Adrenal gland (tissue), 12 donors: ENCODE measurements around the gene INSR. TPM values are rescaled to one million over a fixed set of nuclear protein-coding genes. Genes with fewer than 3 reads are reported as not detected.

Source experiments
- DNase-seq, 7 donors: peaks; one replicate each; pipeline ENCODE4 v3.0.0-alpha.2; 2019 to 2020
- H3K27ac ChIP-seq, 5 donors: fragments of 200-600 bp; sonication (generic) in 4 of 5; 1 replicate in 3 of 5; 2 replicates in 2 of 5; pipeline versions ENCODE4 v1.5.1 to v1.8.0; 2016 to 2020; ENCODE audit warnings: mild to moderate bottlenecking in 1 of 5
- H3K27me3 ChIP-seq: fragments of 200-600 bp; 2 replicates; pipeline ENCODE4 v1.8.0; 2021
- H3K36me3 ChIP-seq, 2 donors: fragments of 200-600 bp; replicated peaks in 1 of 2; 1 replicate in 1 of 2; 2 replicates in 1 of 2; pipeline versions ENCODE4 v1.5.1 to v1.8.0; 2018 to 2022
- H3K4me1 ChIP-seq, 2 donors: fragments of 200-600 bp; replicated peaks in 1 of 2; 1 replicate in 1 of 2; 2 replicates in 1 of 2; pipeline versions ENCODE4 v1.5.1 to v1.8.0; 2018 to 2021
- H3K4me3 ChIP-seq, 4 donors: fragments of 200-600 bp; sonication (generic) in 3 of 4; one replicate each; pipeline ENCODE4 v1.5.1; 2016 to 2018
- H3K9me3 ChIP-seq, 3 donors: fragments of 200-600 bp; sonication (generic) in 1 of 3; replicated peaks in 1 of 3; 1 replicate in 2 of 3; 2 replicates in 1 of 3; pipeline versions ENCODE4 v1.5.1 to v1.8.0; 2016 to 2021
- CTCF ChIP-seq, 6 experiments: fragments of 450-650 bp in 4 of 6; fragments of 200-600 bp in 2 of 6; sonication (generic) in 1 of 6; IDR thresholded peaks; 1 replicate in 5 of 6; 2 replicates in 1 of 6; pipeline versions ENCODE4 v1.5.1 to v1.8.0; 2016 to 2021; ENCODE audit warnings: antibody characterized with exemption in 6 of 6, mild to moderate bottlenecking in 2 of 6, moderate library complexity in 1 of 6
- POLR2A ChIP-seq, 2 donors: fragments of 450-650 bp; IDR thresholded peaks; one replicate each; pipeline ENCODE4 v1.6.1; 2017; ENCODE audit warnings: antibody characterized with exemption in 2 of 2, mild to moderate bottlenecking in 2 of 2, moderate library complexity in 1 of 2
- WGBS, 4 donors: extraction: QIAGEN DNeasy Blood & Tissue Kit in 2 of 4; methylation state at CpG; one replicate each; pipeline versions ENCODE4 v1.1.5 to v1.1.7; 2013 to 2017; 5-methylcytosine and 5-hydroxymethylcytosine counted together
- intact Hi-C, 2 donors: fragments of 100-400 bp; cut with DNase I; formaldehyde crosslinking; loops; one replicate each; pipeline versions ENCODE4 v1.14.1 to v1.15.0; 2022 to 2023
- polyA plus RNA-seq, 3 donors: library from polyadenylated mRNA; stranded (reverse); fragments of 200-250 nt in 2 of 3; fragments of 350-450 nt in 1 of 3; fragmentation: Illumina TruSeq in 1 of 3; extraction: RNeasy Lipid Tissue Mini Kit (QIAGEN cat#74804) in 1 of 3; gene quantifications; one replicate each; pipeline ENCODE4 v1.2.3, GENCODE V29; 2013 to 2014
- total RNA-seq, 9 donors: library from RNA; depleted of rRNA in 4 of 9; stranded (reverse); fragments of >200 nt in 4 of 9; fragments of 120-200 nt in 1 of 9; fragmentation: NEBNext Ultra II Directional in 1 of 9; extraction: Animal tissue kit (Norgen Biotek cat#: 25700) in 1 of 9; gene quantifications; one replicate each; pipeline versions ENCODE4 v1.1.0 to v1.2.4, GENCODE V29; 2013 to 2023
- donor health status: healthy with polysubstance abuse.
- donor health status: Bipolar disorder and iron deficiency.
- donor health status: DM: yes; HTN: yes; CAD: no.
- donor health status: DM: no; HTN: no; CAD: no.
- donor health status: DM: no; HTN: no; CAD: no.
- donor health status: DM: yes; HTN: yes; CAD: no.

INSR gene
- total and polyA plus RNA-seq, 12 donors = 19.0 to 327 (median 99.9) TPM

DNA sequence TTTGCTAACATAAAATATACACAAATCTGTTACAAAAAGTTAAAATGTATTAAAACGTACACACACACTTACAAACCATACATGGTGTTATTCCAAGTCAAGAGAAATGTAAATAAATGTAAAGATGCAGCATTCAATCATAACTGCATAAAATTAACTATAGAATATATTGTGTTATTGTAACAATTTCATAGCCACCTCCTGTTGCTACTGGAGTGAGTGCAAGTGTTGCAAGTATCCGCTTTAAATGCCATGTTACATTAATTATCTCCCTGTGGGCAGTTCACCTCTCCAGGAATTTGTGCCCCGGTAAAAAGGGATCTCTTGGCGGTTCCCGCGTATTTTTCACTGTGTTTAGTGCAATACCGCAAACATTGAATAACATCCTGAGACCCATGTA is 3.5 kb upstream of the INSR start:
- no peak overlapping the region for H3K27ac ChIP-seq
- 59 to 74% (median 63%) methylated on average over 7 of the region's 7 CpGs for WGBS, 4 donors
- H3K27me3 ChIP-seq = no peaks in the 10 kb centered on the region
- no peak for TF ChIP-seq CTCF (IDR thresholded peaks at IDR 0.05)
- TF ChIP-seq POLR2A (IDR thresholded peaks at IDR 0.05) = no peak
- H3K4me1 ChIP-seq = peaks cover 0 to 10% of the 10 kb centered on the region in 2 donors
- H3K36me3 ChIP-seq = no peaks in the 10 kb centered on the region
- no peaks in the 10 kb centered on the region for H3K9me3 ChIP-seq
- DNase-seq = no peak
- no peak overlapping the region for H3K4me3 ChIP-seq
- intact Hi-C loops = no loop called here

DNA sequence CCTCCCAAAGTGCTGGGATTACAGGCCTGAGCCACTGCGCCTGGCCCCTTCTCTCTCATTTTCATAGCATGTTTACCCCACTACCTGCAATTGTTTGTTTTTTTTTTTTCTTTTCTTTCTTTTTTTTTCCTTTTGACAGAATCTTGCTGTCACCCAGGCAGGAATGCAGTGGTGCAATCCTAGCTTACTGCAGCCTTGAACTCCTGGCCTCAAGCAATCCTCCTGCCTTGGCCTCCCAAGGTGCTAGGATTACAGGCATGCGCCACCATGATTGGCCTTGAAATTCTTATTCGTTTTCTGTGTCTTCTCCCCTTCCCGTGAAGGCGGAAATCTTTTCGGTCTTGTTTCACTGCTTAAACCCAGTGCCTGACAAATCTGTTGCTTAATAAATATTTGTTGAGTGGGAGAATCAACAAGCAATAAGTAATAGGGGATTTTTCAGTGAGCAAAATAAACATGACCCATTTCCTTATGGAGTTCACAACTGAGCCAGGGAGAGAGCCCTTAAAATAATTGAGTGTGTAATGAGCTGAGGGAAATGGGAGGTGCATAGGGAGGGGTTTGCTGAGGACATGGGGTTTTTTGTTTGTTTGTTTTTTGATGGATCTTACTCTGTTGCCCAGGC is 1.8 kb upstream of the INSR start:
- Histone ChIP-seq H3K4me1 (peaks cover 0 to 10% of the 10 kb centered on the region in 2 donors), H3K4me3 (no peak overlapping the region), H3K27me3 (no peaks in the 10 kb centered on the region), H3K36me3 (no peaks in the 10 kb centered on the region), H3K27ac (no peak overlapping the region), H3K9me3 (no peaks in the 10 kb centered on the region)
- WGBS, 4 donors = 68 to 83% (median 77%) methylated on average over 6 of the region's 6 CpGs
- peak in 1 of 7 donors; percentile 22 for DNase-seq
- TF ChIP-seq CTCF (IDR thresholded peaks at IDR 0.05) (no peak), POLR2A (IDR thresholded peaks at IDR 0.05) (no peak)
- intact Hi-C loops = no loop called here

DNA sequence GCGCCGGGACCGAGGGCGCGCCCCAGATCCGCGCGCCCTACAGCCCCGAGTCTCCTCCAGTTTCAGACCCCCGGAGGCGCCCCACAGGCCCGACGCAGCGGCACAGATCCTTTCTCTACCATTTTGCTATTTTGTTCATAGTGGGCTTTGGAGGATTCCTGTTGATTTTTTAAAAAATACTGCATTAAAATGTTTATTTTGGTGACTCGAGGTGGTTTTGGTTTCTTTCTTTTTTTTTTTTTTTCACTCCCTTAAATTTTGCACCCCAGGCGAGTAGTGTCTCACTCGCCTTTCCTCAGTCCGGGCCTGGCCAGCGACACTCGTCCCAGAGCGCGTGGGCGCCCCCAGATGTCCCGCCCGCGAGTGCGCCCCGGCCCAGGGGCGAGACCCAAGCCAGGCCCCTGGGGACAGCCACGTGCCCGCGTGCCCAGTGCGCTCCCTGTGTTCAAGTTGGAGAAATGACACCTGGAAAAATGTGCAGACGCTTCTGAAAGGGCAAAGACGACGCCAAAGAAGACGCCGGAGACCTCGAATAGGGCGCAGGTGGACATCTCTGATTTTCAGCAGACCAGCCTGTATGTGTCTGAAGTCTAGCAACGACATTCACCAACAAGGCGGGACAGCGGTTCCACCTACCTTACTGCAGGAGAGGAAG is 471 bp upstream of the INSR start:
- Histone ChIP-seq H3K4me1 (peaks cover 0 to 18% of the 10 kb centered on the region in 2 donors), H3K4me3 (peak overlapping the region in 2 of 4 donors; percentile 61 to 100), H3K9me3 (no peaks in the 10 kb centered on the region), H3K27me3 (no peaks in the 10 kb centered on the region), H3K27ac (peak overlapping the region in 4 of 5 donors; percentile 75 to 95 (median 91)), H3K36me3 (no peaks in the 10 kb centered on the region)
- intact Hi-C loops = loop anchor here in 1 of 2 donors (5.0 kb wide), 1 partner anchor 97 kb away; no protein-coding TSS in a partner anchor
- DNase-seq = peak; percentile 74 to 88 (median 84)
- 2 to 4% (median 3%) methylated on average over 30 to 43 of the region's 43 CpGs for WGBS, 4 donors
- TF ChIP-seq CTCF (IDR thresholded peaks at IDR 0.05) (peak; percentile 26 to 46 (median 43)), POLR2A (IDR thresholded peaks at IDR 0.05) (peak in 1 of 2 donors; percentile 5)

GRCh38 chr19:7292950-7293761 is 1.1 kb downstream of the INSR start:
- no peaks in the 10 kb centered on the region for H3K27me3 ChIP-seq
- no peaks in the 10 kb centered on the region for H3K36me3 ChIP-seq
- peak; percentile 55 to 83 (median 63) for DNase-seq
- peak overlapping the region; percentile 13 to 100 (median 78) for H3K4me3 ChIP-seq
- intact Hi-C loops = loop anchor here in 1 of 2 donors (5.0 kb wide), 1 partner anchor 96 kb away; no protein-coding TSS in a partner anchor
- H3K9me3 ChIP-seq = no peaks in the 10 kb centered on the region
- TF ChIP-seq POLR2A (IDR thresholded peaks at IDR 0.05) (no peak), CTCF (IDR thresholded peaks at IDR 0.05) (no peak)
- peak overlapping the region; percentile 19 to 95 (median 92) for H3K27ac ChIP-seq
- peaks cover 3 to 34% of the 10 kb centered on the region in 2 donors for H3K4me1 ChIP-seq
- 4 to 14% (median 8%) methylated on average over 13 to 53 of the region's 54 CpGs for WGBS, 4 donors
